HEK293 (cell line): ENCODE data around the gene LTO1.

ENCODE experiments used
- CTCF ChIA-PET: fragments of 350-600 bp; formaldehyde crosslinking; extraction: SDS; loops from one replicate; lab custom pipeline; 2021; ENCODE audit warnings: antibody characterized with exemption; lab: Yijun Ruan, JAX
- POLR2A ChIA-PET: fragments of 300-600 bp; formaldehyde crosslinking; extraction: SDS; loops from one replicate; lab custom pipeline; 2020; ENCODE audit warnings: antibody characterized with exemption, inconsistent platforms; lab: Yijun Ruan, JAX
- H3K27ac ChIP-seq: fragments of 200-500 bp; sonication (Bioruptor generic); 2 replicates; pipeline ENCODE4 v1.5.1; 2014; ENCODE audit warnings: low read depth, low read length, control low read depth, inconsistent platforms; ENCODE audit errors: extremely low read depth
- H3K36me3 ChIP-seq, 2 experiments: fragments of 200-500 bp in 1 of 2; sonication (Bioruptor generic) in 1 of 2; 1 replicate in 1 of 2; 2 replicates in 1 of 2; pipeline ENCODE4 v1.5.1; 2014 to 2017; ENCODE audit warnings: inconsistent platforms in 2 of 2, low read length in 2 of 2; ENCODE audit not compliant: control insufficient read depth in 2 of 2, insufficient read depth in 1 of 2
- H3K4me1 ChIP-seq: fragments of 200-500 bp; sonication (Bioruptor generic); 2 replicates; pipeline ENCODE4 v1.5.1; 2014; ENCODE audit warnings: mild to moderate bottlenecking, low read length, inconsistent platforms; ENCODE audit not compliant: control insufficient read depth, insufficient read depth
- H3K4me3 ChIP-seq: 2 replicates; pipeline ENCODE4 v1.5.1; 2011; ENCODE audit warnings: low read depth, mild to moderate bottlenecking, control low read depth, low read length, moderate library complexity
- H3K9me3 ChIP-seq: fragments of 200-500 bp; sonication (Bioruptor generic); 2 replicates; pipeline ENCODE4 v1.5.1; 2014; ENCODE audit warnings: low read depth, low read length, inconsistent platforms; ENCODE audit not compliant: control insufficient read depth, insufficient read depth
- AEBP2 ChIP-seq: fragments of 450-650 bp; formaldehyde crosslinking; IDR thresholded peaks from 2 replicates; pipeline ENCODE4 v1.5.1; 2016; ENCODE audit warnings: missing biosample characterization, missing genetic modification characterization, borderline replicate concordance
- GFI1B ChIP-seq: fragments of 450-650 bp; formaldehyde crosslinking; IDR thresholded peaks from 2 replicates; pipeline ENCODE4 v1.5.1; 2016; ENCODE audit warnings: missing biosample characterization, missing genetic modification characterization
- KLF9 ChIP-seq: fragments of 450-650 bp; formaldehyde crosslinking; IDR thresholded peaks from 2 replicates; pipeline ENCODE4 v1.5.1; 2016; ENCODE audit warnings: missing biosample characterization, missing genetic modification characterization, low read depth
- SP2 ChIP-seq: fragments of 450-650 bp; formaldehyde crosslinking; IDR thresholded peaks from 2 replicates; pipeline ENCODE4 v1.5.1; 2016; ENCODE audit warnings: missing biosample characterization, missing genetic modification characterization
- WT1 ChIP-seq: fragments of 450-650 bp; formaldehyde crosslinking; IDR thresholded peaks from 2 replicates; pipeline ENCODE4 v1.5.1; 2016; ENCODE audit warnings: missing biosample characterization, missing genetic modification characterization
- ZNF10 ChIP-seq: fragments of 450-650 bp; formaldehyde crosslinking; IDR thresholded peaks from 2 replicates; pipeline ENCODE4 v1.5.1; 2017; ENCODE audit warnings: missing biosample characterization, missing genetic modification characterization
- ZNF132 ChIP-seq: fragments of 450-650 bp; formaldehyde crosslinking; IDR thresholded peaks from 2 replicates; pipeline ENCODE4 v1.5.1; 2017; ENCODE audit warnings: missing biosample characterization, missing genetic modification characterization, borderline replicate concordance
- ZNF174 ChIP-seq: fragments of 450-650 bp; formaldehyde crosslinking; IDR thresholded peaks from 2 replicates; pipeline ENCODE4 v1.5.0; 2017; ENCODE audit warnings: missing biosample characterization, mild to moderate bottlenecking, missing genetic modification characterization
- ZNF19 ChIP-seq: fragments of 450-650 bp; formaldehyde crosslinking; IDR thresholded peaks from 2 replicates; pipeline ENCODE4; 2016; ENCODE audit warnings: missing biosample characterization, missing genetic modification characterization, low read depth
- ZNF24 ChIP-seq: fragments of 450-650 bp; formaldehyde crosslinking; IDR thresholded peaks from 2 replicates; pipeline ENCODE4 v1.5.1; 2016; ENCODE audit warnings: missing biosample characterization, missing genetic modification characterization
- ZNF266 ChIP-seq: fragments of 450-650 bp; formaldehyde crosslinking; IDR thresholded peaks from 2 replicates; pipeline ENCODE4 v1.5.1; 2016; ENCODE audit warnings: missing biosample characterization, missing genetic modification characterization, low read depth
- ZNF324 ChIP-seq: fragments of 450-650 bp; formaldehyde crosslinking; IDR thresholded peaks from 2 replicates; pipeline ENCODE4 v1.5.1; 2016; ENCODE audit warnings: missing biosample characterization, missing genetic modification characterization
- ZNF394 ChIP-seq: fragments of 450-650 bp; formaldehyde crosslinking; IDR thresholded peaks from 2 replicates; pipeline ENCODE4 v1.5.1; 2016; ENCODE audit warnings: missing biosample characterization, missing genetic modification characterization, mild to moderate bottlenecking, moderate library complexity, borderline replicate concordance
- ZNF544 ChIP-seq: fragments of 450-650 bp; formaldehyde crosslinking; IDR thresholded peaks from 2 replicates; pipeline ENCODE4 v1.5.0; 2017; ENCODE audit warnings: missing biosample characterization, missing genetic modification characterization
- ZNF571 ChIP-seq: fragments of 450-650 bp; formaldehyde crosslinking; IDR thresholded peaks from 2 replicates; pipeline ENCODE4 v1.5.0; 2017; ENCODE audit warnings: missing biosample characterization, missing genetic modification characterization
- ZNF585B ChIP-seq: fragments of 450-650 bp; formaldehyde crosslinking; IDR thresholded peaks from 2 replicates; pipeline ENCODE4 v1.5.1; 2016; ENCODE audit warnings: missing biosample characterization, missing genetic modification characterization
- ZNF596 ChIP-seq: fragments of 450-650 bp; IDR thresholded peaks from 2 replicates; pipeline ENCODE4 v1.5.0; 2018; ENCODE audit warnings: missing biosample characterization, mild to moderate bottlenecking, missing genetic modification characterization, moderate library complexity
- ZNF645 ChIP-seq: fragments of 450-650 bp; formaldehyde crosslinking; IDR thresholded peaks from 2 replicates; pipeline ENCODE4; 2016; ENCODE audit warnings: missing biosample characterization, missing genetic modification characterization
- TF ChIP-seq, protein P1 (sequence below): fragments of 450-650 bp; formaldehyde crosslinking; conservative IDR thresholded peaks from 2 replicates; pipeline ENCODE4 v1.5.1; 2016; ENCODE audit warnings: low read depth, missing biosample characterization, missing genetic modification characterization
- TF ChIP-seq, protein P2 (sequence below): fragments of 450-650 bp; IDR thresholded peaks from 2 replicates; pipeline ENCODE4 v1.5.1; 2018; ENCODE audit warnings: missing biosample characterization, missing genetic modification characterization
- TF ChIP-seq, protein P3 (sequence below): fragments of 450-650 bp; formaldehyde crosslinking; IDR thresholded peaks from 2 replicates; pipeline ENCODE4 v1.5.1; 2016; ENCODE audit warnings: missing biosample characterization, missing genetic modification characterization
- TF ChIP-seq, protein P4 (sequence below): fragments of 450-650 bp; formaldehyde crosslinking; IDR thresholded peaks from 2 replicates; pipeline ENCODE4 v1.5.1; 2017; ENCODE audit warnings: missing biosample characterization, missing genetic modification characterization

Gene LTO1

GRCh38 chr11:69703453-69703767 is 28.3 kb upstream of the LTO1 start (continued):
- TF ChIP-seq, protein P1, sequence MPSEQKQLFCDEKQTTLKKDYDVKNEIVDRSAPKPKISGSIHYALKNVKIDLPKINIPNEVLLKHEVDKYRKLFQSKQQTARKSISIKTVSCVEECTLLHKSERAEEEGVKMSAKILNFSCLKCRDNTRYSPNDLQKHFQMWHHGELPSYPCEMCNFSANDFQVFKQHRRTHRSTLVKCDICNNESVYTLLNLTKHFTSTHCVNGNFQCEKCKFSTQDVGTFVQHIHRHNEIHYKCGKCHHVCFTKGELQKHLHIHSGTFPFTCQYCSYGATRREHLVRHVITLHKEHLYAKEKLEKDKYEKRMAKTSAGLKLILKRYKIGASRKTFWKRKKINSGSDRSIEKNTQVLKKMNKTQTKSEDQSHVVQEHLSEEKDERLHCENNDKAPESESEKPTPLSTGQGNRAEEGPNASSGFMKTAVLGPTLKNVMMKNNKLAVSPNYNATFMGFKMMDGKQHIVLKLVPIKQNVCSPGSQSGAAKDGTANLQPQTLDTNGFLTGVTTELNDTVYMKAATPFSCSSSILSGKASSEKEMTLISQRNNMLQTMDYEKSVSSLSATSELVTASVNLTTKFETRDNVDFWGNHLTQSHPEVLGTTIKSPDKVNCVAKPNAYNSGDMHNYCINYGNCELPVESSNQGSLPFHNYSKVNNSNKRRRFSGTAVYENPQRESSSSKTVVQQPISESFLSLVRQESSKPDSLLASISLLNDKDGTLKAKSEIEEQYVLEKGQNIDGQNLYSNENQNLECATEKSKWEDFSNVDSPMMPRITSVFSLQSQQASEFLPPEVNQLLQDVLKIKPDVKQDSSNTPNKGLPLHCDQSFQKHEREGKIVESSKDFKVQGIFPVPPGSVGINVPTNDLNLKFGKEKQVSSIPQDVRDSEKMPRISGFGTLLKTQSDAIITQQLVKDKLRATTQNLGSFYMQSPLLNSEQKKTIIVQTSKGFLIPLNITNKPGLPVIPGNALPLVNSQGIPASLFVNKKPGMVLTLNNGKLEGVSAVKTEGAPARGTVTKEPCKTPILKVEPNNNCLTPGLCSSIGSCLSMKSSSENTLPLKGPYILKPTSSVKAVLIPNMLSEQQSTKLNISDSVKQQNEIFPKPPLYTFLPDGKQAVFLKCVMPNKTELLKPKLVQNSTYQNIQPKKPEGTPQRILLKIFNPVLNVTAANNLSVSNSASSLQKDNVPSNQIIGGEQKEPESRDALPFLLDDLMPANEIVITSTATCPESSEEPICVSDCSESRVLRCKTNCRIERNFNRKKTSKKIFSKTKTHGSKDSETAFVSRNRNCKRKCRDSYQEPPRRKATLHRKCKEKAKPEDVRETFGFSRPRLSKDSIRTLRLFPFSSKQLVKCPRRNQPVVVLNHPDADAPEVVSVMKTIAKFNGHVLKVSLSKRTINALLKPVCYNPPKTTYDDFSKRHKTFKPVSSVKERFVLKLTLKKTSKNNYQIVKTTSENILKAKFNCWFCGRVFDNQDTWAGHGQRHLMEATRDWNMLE (tag by site-specific recombination), result no peak
- TF ChIP-seq ZNF266 (tag by site-specific recombination) (no peak), ZNF10 (tag by site-specific recombination) (no peak), ZNF132 (tag by site-specific recombination) (no peak), ZNF324 (tag by site-specific recombination) (no peak), AEBP2 (tag by site-specific recombination) (no peak), ZNF544 (tag by site-specific recombination) (no peak), GFI1B (tag by site-specific recombination) (no peak), ZNF394 (no peak)

GRCh38 chr11:69702769-69703452 is 27.8 kb upstream of the LTO1 start:
- no peak overlapping the region for H3K27ac ChIP-seq
- H3K36me3 ChIP-seq, result no peaks in the 10 kb centered on the region
- H3K9me3 ChIP-seq, result no peaks in the 10 kb centered on the region
- ChIA-PET CTCF (no interaction called here), POLR2A (no interaction called here)
- TF ChIP-seq WT1 (tag by site-specific recombination), result no peak
- TF ChIP-seq ZNF571 (tag by site-specific recombination), result no peak
- no peak for TF ChIP-seq ZNF596 (tag by site-specific recombination)
- no peak for TF ChIP-seq KLF9 (tag by site-specific recombination)
- TF ChIP-seq ZNF19 (tag by site-specific recombination), result no peak
- TF ChIP-seq ZNF174 (tag by site-specific recombination), result no peak
- TF ChIP-seq ZNF24 (tag by site-specific recombination), result no peak
- TF ChIP-seq, protein P2, sequence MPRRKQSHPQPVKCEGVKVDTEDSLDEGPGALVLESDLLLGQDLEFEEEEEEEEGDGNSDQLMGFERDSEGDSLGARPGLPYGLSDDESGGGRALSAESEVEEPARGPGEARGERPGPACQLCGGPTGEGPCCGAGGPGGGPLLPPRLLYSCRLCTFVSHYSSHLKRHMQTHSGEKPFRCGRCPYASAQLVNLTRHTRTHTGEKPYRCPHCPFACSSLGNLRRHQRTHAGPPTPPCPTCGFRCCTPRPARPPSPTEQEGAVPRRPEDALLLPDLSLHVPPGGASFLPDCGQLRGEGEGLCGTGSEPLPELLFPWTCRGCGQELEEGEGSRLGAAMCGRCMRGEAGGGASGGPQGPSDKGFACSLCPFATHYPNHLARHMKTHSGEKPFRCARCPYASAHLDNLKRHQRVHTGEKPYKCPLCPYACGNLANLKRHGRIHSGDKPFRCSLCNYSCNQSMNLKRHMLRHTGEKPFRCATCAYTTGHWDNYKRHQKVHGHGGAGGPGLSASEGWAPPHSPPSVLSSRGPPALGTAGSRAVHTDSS (tag by site-specific recombination), result no peak
- TF ChIP-seq, protein P3, sequence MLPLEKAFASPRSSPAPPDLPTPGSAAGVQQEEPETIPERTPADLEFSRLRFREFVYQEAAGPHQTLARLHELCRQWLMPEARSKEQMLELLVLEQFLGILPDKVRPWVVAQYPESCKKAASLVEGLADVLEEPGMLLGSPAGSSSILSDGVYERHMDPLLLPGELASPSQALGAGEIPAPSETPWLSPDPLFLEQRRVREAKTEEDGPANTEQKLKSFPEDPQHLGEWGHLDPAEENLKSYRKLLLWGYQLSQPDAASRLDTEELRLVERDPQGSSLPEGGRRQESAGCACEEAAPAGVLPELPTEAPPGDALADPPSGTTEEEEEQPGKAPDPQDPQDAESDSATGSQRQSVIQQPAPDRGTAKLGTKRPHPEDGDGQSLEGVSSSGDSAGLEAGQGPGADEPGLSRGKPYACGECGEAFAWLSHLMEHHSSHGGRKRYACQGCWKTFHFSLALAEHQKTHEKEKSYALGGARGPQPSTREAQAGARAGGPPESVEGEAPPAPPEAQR, result no peak
- TF ChIP-seq SP2 (tag by site-specific recombination), result no peak
- no peak for TF ChIP-seq ZNF645 (tag by site-specific recombination)
- TF ChIP-seq ZNF585B (tag by site-specific recombination), result no peak
- TF ChIP-seq, protein P4, sequence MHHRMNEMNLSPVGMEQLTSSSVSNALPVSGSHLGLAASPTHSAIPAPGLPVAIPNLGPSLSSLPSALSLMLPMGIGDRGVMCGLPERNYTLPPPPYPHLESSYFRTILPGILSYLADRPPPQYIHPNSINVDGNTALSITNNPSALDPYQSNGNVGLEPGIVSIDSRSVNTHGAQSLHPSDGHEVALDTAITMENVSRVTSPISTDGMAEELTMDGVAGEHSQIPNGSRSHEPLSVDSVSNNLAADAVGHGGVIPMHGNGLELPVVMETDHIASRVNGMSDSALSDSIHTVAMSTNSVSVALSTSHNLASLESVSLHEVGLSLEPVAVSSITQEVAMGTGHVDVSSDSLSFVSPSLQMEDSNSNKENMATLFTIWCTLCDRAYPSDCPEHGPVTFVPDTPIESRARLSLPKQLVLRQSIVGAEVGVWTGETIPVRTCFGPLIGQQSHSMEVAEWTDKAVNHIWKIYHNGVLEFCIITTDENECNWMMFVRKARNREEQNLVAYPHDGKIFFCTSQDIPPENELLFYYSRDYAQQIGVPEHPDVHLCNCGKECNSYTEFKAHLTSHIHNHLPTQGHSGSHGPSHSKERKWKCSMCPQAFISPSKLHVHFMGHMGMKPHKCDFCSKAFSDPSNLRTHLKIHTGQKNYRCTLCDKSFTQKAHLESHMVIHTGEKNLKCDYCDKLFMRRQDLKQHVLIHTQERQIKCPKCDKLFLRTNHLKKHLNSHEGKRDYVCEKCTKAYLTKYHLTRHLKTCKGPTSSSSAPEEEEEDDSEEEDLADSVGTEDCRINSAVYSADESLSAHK (tag by site-specific recombination), result no peak
- no peak for TF ChIP-seq AEBP2 (tag by site-specific recombination)
- H3K4me3 ChIP-seq, result no peak overlapping the region
- 0 out of 2 replicates have a peak, but pooled peaks cover 6% of the 10 kb centered on the region for H3K4me1 ChIP-seq
